IPS-NIHi11 (cell line): Measurements from ENCODE around the gene ZBTB20.

Source experiments
- DNase-seq: peaks from one replicate; pipeline ENCODE4 v3.0.0; 2012; ENCODE audit warnings: mixed read lengths, low spot score

Gene ZBTB20

GRCh38 chr3:114364806-114365654 is 782.1 kb downstream of the ZBTB20 start:
- DNase-seq: no peak

GRCh38 chr3:114363554-114364202 is 783.4 kb downstream of the ZBTB20 start:
- DNase-seq: no peak

GRCh38 chr3:114362815-114363214 is 784.3 kb downstream of the ZBTB20 start:
- no peak for DNase-seq

GRCh38 chr3:114361391-114361790 is 785.7 kb downstream of the ZBTB20 start:
- DNase-seq: no peak

- DNase-seq: no peak
Observed at GRCh38 chr3:114356525-114356924, 790.6 kb downstream of the ZBTB20 start.

- peak; percentile 55 for DNase-seq
Observed at GRCh38 chr3:114356066-114356465, 791.0 kb downstream of the ZBTB20 start.

GRCh38 chr3:114355653-114356052 is 791.4 kb downstream of the ZBTB20 start:
- no peak for DNase-seq

GRCh38 chr3:114351822-114352145 is 795.3 kb downstream of the ZBTB20 start:
- DNase-seq: no peak

- no peak for DNase-seq
Observed at GRCh38 chr3:114351123-114351821, 795.8 kb downstream of the ZBTB20 start.

GRCh38 chr3:114350690-114351089 is 796.4 kb downstream of the ZBTB20 start:
- no peak for DNase-seq

GRCh38 chr3:114350271-114350670 is 796.8 kb downstream of the ZBTB20 start:
- no peak for DNase-seq

GRCh38 chr3:114344492-114344891 is 802.6 kb downstream of the ZBTB20 start:
- no peak for DNase-seq

- no peak for DNase-seq
Observed at GRCh38 chr3:114338651-114339357, 808.3 kb downstream of the ZBTB20 start.

GRCh38 chr3:114336857-114337256 is 810.2 kb downstream of the ZBTB20 start:
- DNase-seq: no peak

- DNase-seq: no peak
Observed at GRCh38 chr3:114336122-114336697, 810.9 kb downstream of the ZBTB20 start.

GRCh38 chr3:114333923-114334240 is 813.2 kb downstream of the ZBTB20 start:
- no peak for DNase-seq

- no peak for DNase-seq
Observed at GRCh38 chr3:114333180-114333922, 813.7 kb downstream of the ZBTB20 start.

- no peak for DNase-seq
Observed at GRCh38 chr3:114332342-114333179, 814.5 kb downstream of the ZBTB20 start.

GRCh38 chr3:114331710-114332109 is 815.4 kb downstream of the ZBTB20 start:
- no peak for DNase-seq

GRCh38 chr3:114331007-114331406 is 816.1 kb downstream of the ZBTB20 start:
- no peak for DNase-seq

- DNase-seq: no peak
Observed at GRCh38 chr3:114329823-114330222, 817.3 kb downstream of the ZBTB20 start.
